HepG2 (cell line): ENCODE results near the gene MYLK.

Experiments used
- CC2D1A ChIP-seq: sonication (generic); formaldehyde crosslinking; IDR thresholded peaks from 2 replicates; pipeline ENCODE4 v1.8.1; 2023; ENCODE audit warnings: mild to moderate bottlenecking, missing genetic modification reagents
- MEIS1 ChIP-seq: sonication (generic); formaldehyde crosslinking; IDR thresholded peaks from 2 replicates; pipeline ENCODE4 v1.9.0; 2021; ENCODE audit warnings: mild to moderate bottlenecking, missing genetic modification reagents, moderate library complexity, borderline replicate concordance
- PCBP2 ChIP-seq: fragments of 200-400 bp; formaldehyde crosslinking; optimal IDR thresholded peaks from 2 replicates; pipeline ENCODE3; 2018; ENCODE audit warnings: low read length, low read depth; ENCODE audit not compliant: poor library complexity, severe bottlenecking
- POLR2A ChIP-seq, 2 experiments: IDR thresholded peaks; 2 replicates each; pipeline ENCODE4 v1.6.1; 2011; ENCODE audit warnings: low read depth in 2 of 2, low read length in 2 of 2, mild to moderate bottlenecking in 1 of 2, moderate library complexity in 1 of 2; ENCODE audit not compliant: insufficient read depth in 1 of 2
- POLR2AphosphoS5 ChIP-seq: IDR thresholded peaks from 2 replicates; pipeline ENCODE4 v1.6.1; 2012; ENCODE audit warnings: low read depth, low read length
- RAD21 ChIP-seq: fragments of 450-650 bp; formaldehyde crosslinking; IDR thresholded peaks from 2 replicates; pipeline ENCODE4 v1.5.0; 2020; ENCODE audit warnings: mild to moderate bottlenecking
- RFX5 ChIP-seq: IDR thresholded peaks from 2 replicates; pipeline ENCODE4 v1.6.1; 2011; ENCODE audit warnings: low read depth, low read length, improper control_type of control experiment
- TBP ChIP-seq: sonication (generic); formaldehyde crosslinking; IDR thresholded peaks from 2 replicates; pipeline ENCODE4 v1.5.0; 2020; ENCODE audit warnings: missing genetic modification reagents
- ZC3H4 ChIP-seq: sonication (generic); formaldehyde crosslinking; IDR thresholded peaks from 2 replicates; pipeline ENCODE4 v1.4.0; 2020; ENCODE audit warnings: missing genetic modification reagents, borderline replicate concordance
- ZNF431 ChIP-seq: sonication (generic); formaldehyde crosslinking; IDR thresholded peaks from 2 replicates; pipeline ENCODE4 v1.9.0; 2022; ENCODE audit warnings: missing genetic modification reagents, low read depth, mild to moderate bottlenecking, borderline replicate concordance
- ZZZ3 ChIP-seq: sonication (generic); formaldehyde crosslinking; IDR thresholded peaks from 2 replicates; pipeline ENCODE4 v1.4.0; 2020; ENCODE audit warnings: missing genetic modification reagents, mild to moderate bottlenecking, borderline replicate concordance
- TF ChIP-seq, protein P1 (sequence below), 2 experiments: sonication (generic) in 1 of 2; formaldehyde crosslinking in 1 of 2; IDR thresholded peaks; 2 replicates each; pipeline versions ENCODE4 v1.5.1 to v1.6.1; 2011 to 2020; ENCODE audit warnings: borderline replicate concordance in 1 of 2, low read depth in 1 of 2, low read length in 1 of 2, mild to moderate bottlenecking in 1 of 2, missing genetic modification reagents in 1 of 2, moderate library complexity in 1 of 2

GRCh38 chr3:123664753-123665152, 219.4 kb downstream of the MYLK start:
- no peak for TF ChIP-seq MEIS1 (CRISPR knock-in tag)
- TF ChIP-seq POLR2A (IDR thresholded peaks at IDR 0.05; ENCODE audit: insufficient read depth in 1 of 2, low read depth in 2 of 2, low read length in 2 of 2) = no peak
- TF ChIP-seq RAD21 = no peak
- TF ChIP-seq CC2D1A (CRISPR knock-in tag) = no peak
- no peak for TF ChIP-seq TBP (CRISPR knock-in tag)
- no peak for TF ChIP-seq PCBP2
- no peak for TF ChIP-seq ZZZ3
- TF ChIP-seq ZNF431 (CRISPR knock-in tag) = no peak
- no peak for TF ChIP-seq ZC3H4
- no peak for TF ChIP-seq POLR2AphosphoS5
- no peak for TF ChIP-seq RFX5
- TF ChIP-seq, protein P1, sequence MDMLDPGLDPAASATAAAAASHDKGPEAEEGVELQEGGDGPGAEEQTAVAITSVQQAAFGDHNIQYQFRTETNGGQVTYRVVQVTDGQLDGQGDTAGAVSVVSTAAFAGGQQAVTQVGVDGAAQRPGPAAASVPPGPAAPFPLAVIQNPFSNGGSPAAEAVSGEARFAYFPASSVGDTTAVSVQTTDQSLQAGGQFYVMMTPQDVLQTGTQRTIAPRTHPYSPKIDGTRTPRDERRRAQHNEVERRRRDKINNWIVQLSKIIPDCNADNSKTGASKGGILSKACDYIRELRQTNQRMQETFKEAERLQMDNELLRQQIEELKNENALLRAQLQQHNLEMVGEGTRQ (IDR thresholded peaks at IDR 0.05; ENCODE audit: low read depth, low read length) = no peak
- TF ChIP-seq, protein P1 (CRISPR knock-in tag; IDR thresholded peaks at IDR 0.05; ENCODE audit: borderline replicate concordance) = no peak
